ENCODE measurements around the gene ACADVL.

- TF ChIP-seq EP300 (IDR thresholded peaks at IDR 0.05) (no peak), CTCF (IDR thresholded peaks at IDR 0.05) (no peak), POLR2A (IDR thresholded peaks at IDR 0.05) (no peak)
Measured at GRCh38 chr17:7261379-7262191, 41.8 kb downstream of the ACADVL start.
